ENCODE measurements around the gene KRTAP9-7.

KRTAP9-7 gene

DNA sequence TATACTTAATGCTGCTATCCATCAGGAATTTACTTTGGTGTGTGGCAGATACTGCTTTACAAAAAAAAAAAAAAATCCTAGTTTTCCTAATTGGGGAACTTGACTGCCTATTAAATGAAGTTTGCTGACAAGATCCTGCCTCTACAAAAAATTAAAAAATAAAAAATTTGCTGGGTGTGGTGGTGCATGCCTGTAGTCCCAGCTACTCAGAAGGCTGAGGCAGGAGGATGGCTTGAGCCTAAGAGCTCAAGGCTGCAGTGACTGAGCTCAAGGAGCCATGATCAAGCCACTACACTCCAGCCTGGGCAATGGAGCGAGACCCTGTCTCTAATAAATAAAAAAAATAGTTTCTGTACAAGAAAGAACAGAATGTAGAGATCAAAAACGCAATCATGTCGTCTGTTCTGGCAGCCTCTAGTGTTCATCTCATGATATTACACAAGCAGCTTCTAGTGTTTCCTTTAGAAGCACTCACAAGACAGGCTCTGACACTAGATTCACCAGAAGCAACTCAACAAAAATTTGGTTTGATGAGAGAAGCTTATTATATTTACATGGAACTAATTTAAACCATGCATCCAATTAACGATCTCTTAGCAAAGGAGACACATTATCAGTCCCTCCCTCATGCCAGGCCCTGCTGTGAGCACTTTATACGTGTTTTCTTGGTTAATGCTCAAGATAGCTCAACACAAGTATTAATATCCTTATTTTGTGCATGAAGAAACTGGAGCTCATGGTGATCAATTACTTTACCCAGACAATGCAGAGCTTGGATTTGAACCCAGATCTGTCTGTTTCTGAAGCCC, 46.8 kb downstream of the KRTAP9-7 start:
- DNase-seq (ENCODE audit: low read depth in 2 of 2) = no peak

DNA sequence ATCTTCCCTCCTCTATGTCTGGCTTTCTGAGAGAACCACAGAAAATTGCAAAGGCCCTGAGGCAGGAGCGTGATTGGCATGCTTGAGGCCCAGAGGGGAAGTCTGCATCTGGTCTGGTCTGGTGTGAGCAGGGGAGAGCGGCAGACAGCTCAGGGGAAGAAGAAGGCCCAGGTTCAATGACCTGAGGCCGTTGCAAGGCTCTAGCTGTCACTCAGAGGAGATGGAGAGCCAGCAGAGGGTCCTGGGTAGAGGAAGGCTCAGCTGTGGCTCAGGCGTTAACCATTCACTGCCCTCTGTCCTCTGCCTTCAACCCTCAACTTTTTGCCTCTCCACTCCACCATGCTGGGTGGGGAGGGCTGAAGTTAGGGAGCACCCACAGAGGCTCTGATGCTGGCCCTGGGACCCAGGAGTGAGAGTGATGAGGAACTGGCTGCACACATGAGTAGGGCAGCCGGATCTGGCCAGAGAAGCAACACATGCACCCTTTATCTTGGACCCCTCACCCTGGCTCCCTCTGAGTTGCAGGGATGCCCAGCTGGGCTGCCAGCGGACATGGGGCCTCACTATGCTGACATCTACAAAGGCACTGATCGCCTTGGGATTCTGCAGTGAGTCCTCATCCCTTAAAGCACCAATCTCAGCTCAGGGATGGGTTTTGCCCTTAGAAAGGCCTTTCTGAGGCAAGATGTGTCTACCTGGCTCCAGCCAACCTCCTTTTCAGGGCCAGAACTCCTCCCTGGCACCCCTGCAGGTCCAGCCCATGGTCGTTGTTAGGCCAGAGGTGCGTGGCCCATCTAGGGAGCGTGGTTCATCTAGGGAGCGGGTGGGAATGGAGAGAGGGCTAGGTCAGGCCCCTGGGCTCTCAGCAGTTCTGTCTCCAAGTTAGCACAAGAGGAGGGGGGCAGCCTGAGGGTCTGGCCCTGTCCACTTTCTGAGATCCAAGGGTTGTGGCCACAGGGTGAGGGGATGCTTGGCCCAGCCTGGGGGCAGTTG, 47.7 kb downstream of the KRTAP9-7 start:
- DNase-seq (ENCODE audit: low read depth in 2 of 2) = no peak

DNA sequence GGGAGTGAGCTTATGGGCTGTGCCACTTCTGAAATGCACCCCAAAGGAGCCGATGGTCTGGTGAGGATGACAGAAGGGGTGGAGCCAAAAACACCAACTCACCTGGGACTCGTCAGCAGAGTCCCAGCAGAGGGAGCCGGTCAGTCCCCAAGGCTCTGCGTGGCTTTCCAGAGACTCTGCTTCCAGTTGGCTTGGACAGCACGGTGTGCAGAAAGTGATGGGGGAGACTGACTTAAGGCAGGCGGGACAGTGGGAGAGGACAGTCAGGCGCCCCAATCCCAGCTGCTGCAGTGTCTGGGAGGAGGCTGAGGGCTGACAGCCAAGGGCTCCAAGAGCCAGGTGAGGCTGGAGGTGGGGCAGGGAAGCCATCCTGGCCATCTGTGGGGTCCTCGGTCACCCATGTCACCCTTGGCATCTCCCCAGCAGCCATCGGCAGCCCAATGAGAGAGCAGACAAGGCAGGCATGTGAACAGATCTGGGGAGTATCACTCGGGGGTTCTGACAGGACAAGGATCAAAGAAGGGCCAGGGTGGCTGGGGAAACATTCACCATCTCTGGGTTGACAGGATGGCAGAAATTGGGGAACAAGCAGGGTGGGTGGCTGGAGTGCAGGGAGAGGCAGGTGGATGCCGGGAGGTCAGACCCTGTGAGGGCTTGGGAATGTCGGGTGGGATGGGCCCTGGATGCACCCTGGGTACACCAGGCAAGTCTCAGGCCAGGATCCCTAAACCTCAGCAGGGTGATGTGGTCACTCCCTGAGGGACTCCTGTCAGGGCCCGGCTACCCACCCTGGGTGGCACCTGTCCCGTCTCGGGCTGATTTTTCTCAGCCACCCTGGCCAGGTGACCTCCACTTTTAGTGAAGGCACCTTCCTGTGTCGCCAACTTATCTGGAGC, 48.9 kb downstream of the KRTAP9-7 start:
- no peak for DNase-seq (ENCODE audit: low read depth in 2 of 2)

DNA sequence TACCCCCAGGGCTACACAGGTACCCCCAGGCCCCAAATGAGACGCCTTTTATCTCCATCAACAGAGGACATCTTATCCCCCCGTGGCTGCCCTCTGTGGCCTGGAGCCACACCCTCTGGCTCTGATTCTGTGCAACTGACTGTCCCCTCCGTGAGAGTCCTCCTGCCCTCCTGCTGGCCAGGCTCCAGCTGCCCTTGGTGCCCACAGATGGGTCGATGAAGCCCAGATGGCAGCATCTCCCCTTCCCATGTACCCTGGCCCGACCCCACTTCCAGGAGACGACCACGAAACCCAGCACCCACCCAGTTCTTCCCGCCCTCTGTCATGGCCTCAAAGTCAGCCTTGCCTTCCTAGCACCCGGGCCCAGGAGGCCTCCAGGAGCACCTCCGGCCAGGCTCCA, 49.6 kb downstream of the KRTAP9-7 start:
- no peak for DNase-seq (ENCODE audit: low read depth in 2 of 2)

DNA sequence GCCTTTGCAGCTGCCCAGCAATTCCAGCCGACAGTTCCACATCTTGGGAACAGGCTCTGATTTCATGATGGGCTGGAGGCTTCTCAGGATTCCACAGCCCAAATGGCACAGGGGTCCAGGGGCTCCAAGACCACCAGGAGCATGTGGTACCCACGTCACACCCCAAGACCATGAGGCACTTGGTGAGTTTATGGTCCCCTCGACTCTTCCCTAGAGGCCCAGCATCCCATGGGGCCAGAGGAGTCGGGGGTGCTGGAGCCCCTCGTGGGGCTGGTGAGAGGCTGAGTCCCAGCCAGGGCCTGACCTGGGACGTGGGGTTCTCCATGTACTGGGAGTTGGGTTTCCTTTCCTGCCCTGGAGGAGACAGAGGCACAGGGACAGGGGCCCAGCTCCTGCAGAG, 50.1 kb downstream of the KRTAP9-7 start:
- no peak for DNase-seq (ENCODE audit: low read depth in 2 of 2)

Measured in stimulated activated CD4-positive, alpha-beta T cell treated with anti-CD3 and anti-CD28 coated beads, Interleukin-1b, Interleukin-23, amount 100 ng/mL, for 1 hour (primary cell).